GM21825 (cell line): ENCODE data around the gene RIC8A.
A peak's percentile ranks its signal among the peaks of the same experiment; 100 is the strongest.

Source experiments
- ATAC-seq: cut with Tn5 transposase; IDR thresholded peaks from one replicate; pipeline ENCODE4 v1.9.1; 2021; ENCODE audit warnings: mild to moderate bottlenecking, moderate library complexity; ENCODE audit not compliant: unreplicated experiment

RIC8A gene

DNA sequence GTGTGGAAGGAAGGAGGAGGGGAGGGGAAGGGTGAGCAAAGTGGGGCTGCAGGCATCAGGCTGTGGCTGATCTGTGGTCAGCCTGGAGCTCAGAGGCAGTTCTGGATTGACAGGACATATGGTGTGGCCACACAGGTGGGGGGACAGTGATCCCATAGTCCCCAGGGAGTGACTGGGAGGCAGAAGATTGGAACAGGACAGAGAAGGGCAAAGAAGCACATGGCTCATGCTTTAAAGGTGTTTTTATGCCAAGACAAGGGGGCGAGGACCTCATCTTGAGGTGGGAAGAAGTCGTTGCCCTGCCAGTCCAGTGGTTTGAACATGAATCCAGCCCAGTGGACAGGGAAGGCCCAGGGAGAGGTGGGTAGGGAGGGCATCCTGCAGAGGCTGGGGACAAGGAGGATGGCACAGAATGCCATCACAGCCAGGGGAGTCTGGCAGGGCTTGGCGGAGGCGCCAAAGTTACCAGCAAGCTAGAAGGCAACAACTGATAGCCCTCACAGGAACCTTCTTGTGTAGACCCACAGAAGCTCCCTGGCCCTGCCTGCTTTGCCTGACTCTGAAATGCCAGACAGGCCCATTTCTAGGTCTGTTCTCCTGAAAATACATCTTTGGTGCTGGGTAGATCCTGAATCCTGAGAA is 3.4 kb upstream of the RIC8A start:
- no peak for ATAC-seq

DNA sequence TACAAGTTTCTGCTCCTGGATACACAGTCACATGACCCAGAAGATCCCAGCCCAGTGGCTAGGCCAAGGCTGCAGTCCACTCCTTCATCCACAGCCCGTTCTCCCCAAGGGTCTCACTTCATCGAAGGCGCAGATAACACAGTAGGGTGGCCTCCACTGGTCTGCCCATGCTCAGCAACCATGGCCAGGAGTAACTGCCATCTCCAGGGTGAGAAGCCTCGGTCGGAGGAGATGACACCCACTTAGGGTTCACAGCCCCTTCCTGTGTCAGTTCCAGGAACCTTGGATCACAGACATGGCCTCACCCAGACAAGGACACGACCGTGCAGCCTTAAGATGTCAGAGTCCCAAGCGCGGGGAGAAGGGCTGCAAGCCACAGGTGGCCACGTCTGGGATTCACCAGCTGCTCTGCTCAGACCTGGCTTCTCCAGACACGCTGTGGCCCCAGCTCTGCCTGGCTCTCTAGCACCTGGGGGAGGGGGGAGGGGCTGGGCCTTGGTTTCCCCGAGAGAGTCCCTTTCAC is 2.9 kb upstream of the RIC8A start:
- no peak for ATAC-seq

DNA sequence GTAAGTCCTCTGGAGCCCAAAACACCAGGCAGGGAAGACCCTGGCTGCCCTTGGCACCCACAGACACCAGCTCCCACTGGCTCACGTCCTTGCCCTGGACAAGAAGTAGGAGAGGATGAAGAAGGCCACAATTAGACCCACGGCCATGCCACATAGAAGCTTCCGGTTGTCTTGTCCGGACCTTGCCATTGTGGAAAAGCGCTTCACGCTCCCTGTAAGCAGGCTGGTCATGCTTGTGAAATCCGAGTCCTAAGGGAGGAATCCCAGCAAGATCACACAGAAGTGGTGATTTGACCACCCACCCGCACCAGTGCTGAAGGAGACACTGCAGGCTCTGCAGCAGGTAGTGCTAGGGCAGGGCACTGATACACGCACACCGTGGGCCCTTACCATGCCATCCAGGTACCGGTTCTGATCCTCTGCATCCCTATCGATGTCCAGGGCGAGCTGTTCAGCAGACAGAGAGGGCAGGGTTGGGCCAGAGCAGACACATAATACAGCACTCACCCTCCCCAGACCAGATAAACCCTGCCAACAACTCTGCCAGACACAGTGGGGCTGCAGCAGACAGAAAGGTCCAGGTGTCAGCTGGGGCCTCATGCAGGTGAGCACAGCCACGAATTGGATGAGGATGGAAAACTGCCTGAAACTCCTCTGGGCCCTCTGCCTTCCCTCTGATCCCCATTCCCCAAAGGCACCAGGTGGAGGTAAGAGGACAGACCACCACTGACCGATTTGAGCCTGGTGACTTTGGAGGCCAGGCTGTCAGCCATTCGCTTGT is 2.1 kb upstream of the RIC8A start:
- ATAC-seq: no peak

DNA sequence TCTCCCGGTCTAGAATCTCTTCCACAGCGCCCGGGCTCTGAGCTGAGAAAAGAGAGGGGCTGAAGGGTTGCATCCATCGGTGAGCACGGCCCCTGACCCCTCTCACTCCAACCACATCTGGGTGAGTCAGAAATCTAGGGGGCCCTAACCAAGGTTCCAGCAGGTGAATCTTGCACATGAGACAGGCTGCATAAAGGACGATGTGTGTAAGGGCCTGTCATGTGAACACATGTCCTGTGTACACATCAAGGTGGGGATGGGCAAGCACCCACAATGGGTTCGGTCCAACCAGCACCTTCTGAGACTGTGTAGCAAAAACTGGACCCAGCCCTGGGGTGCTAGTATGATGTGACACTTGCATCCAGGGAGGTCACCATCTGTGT is 1.5 kb upstream of the RIC8A start:
- ATAC-seq: no peak

DNA sequence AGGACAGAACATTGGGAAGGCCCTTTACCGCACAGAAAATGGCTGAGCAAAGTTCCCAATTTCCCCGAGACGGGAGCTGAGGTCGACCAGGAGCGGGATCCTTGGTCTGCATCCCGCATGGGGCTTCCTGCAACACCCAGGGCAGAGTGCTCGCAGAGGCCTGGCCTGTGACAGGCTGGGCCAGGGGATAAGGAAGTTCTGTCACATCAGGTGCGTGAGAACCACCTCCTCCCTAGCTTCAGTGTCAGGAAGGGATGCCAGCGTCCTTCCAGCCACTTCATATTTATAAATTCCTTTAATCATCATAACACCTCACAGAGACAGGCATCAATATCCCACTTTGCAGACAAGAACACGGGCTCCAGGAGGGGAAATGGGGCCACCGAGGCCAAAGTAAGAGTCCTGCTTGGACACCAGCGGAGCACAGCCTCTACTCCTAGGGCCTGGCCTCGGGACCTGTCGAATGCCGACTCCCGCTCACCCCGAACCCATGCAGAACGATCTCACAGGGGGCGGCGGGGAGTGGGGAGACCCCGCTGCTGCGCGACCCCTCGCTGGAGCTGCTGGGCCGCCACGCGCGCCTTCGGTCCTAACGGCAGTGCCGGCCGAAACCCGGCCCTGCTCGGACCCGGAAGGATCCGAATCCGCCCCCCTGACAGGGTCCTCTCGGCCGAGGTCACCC is 841 bp upstream of the RIC8A start:
- peak; percentile 8 for ATAC-seq

DNA sequence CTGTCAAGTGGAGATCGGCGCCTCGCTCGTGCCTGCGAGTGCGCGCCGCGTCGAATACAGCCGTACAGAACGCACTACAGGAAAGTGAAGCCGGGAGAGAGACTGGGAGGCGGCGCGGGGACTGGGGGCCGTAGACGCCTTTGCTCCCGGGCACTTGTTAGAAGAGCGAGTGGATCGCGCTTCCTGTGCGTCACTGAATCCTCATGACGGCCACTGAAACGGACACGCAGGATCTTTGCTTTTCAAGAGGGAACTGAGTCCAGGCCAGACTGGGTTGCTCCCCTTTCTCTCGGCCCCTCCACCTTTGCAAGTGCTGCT is 314 bp downstream of the RIC8A start:
- peak; percentile 0 for ATAC-seq

DNA sequence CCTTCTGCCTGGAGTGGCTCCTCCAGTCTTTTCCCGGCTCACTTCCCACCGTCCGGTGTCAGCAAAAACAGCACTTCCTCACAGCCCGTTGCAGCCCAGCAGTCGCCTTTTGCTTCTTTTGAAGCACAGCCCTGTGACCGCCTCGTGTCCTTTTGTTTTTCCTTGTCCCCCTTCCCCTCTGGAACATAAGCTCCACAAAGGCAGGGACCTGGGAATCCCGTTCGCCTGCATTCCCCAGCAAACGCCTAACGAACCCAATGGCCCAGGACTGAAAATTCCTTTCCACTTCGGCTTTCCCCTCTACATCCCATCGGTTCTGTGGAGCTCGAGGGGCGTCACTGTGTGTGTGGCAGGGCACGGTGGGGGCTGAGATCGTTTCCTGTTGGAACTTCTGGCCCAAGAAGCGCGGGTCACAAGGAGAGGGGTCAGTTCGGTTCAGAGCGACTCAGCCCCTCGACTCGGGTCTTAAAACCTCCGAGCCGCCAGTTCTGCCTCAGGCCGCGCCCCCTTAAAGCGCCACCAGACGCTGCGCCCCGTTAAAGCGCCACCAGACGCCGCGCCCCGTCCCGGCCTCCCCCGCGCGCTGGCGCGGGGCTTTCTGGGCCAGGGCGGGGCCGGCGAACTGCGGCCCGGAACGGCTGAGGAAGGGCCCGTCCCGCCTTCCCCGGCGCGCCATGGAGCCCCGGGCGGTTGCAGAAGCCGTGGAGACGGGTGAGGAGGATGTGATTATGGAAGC is 841 bp downstream of the RIC8A start:
- peak; percentile 35 for ATAC-seq

DNA sequence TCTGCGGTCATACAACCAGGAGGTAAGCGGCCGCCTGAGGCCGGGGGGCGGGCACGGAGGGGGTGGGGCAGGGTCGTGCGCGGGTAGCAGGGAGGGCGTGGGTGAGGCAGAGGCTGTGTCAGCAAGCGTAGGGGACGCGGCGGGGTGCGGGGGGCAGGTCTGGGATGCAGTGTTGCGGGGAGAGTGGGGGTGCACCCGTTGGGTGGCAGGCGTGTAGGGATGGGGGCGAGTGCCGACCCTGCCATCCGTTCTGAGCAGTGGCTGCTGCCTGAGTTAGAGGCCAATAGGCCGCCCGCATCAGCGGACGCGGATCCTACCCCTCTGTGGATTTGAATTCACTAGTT is 1.4 kb downstream of the RIC8A start:
- no peak for ATAC-seq

DNA sequence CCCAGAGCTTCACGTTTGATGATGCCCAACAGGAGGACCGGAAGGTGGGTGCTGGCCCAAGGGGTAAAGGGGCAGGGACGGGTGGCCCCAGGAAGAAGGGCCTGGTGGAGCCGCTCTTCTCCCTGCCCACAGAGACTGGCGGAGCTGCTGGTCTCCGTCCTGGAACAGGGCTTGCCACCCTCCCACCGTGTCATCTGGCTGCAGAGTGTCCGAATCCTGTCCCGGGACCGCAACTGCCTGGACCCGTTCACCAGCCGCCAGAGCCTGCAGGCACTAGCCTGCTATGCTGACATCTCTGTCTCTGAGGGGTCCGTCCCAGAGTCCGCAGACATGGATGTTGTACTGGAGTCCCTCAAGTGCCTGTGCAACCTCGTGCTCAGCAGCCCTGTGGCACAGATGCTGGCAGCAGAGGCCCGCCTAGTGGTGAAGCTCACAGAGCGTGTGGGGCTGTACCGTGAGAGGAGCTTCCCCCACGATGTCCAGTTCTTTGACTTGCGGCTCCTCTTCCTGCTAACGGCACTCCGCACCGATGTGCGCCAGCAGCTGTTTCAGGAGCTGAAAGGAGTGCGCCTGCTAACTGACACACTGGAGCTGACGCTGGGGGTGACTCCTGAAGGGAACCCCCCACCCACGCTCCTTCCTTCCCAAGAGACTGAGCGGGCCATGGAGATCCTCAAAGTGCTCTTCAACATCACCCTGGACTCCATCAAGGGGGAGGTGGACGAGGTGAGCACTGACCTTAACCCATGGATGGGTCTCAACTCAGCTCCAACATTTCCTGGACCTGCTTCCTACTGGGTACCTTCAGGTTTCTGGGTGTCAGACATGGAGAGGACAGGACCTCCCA is 2.0 kb downstream of the RIC8A start:
- ATAC-seq: no peak

DNA sequence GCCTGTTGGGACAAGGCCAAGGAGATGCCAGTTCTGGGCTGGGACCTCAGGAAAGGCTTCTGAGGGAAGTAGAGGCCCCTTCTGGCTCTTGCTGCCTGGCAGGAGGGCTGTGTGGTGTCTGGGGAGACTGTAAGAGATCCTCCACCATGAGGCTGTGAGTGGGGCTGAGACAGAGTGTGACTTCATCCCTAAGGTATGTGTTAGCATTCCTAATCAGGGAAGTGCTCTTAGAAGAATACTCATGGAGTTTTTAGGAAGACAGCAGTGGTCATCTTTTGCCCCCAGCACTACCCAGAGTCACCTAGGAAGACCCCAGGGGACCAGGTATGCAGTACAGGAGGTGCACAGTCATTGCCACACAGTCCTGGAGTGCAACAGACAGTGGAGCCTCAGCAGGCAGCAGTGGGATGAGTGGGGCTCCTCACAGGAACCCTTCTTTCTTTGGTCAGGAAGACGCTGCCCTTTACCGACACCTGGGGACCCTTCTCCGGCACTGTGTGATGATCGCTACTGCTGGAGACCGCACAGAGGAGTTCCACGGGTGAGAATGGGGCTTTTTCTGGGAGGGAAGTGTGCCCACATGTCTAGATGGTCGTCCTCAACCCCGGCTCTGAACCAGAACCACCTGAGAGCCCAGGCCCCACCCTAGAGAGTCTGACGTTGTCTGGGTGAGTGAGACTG is 2.8 kb downstream of the RIC8A start:
- no peak for ATAC-seq

DNA sequence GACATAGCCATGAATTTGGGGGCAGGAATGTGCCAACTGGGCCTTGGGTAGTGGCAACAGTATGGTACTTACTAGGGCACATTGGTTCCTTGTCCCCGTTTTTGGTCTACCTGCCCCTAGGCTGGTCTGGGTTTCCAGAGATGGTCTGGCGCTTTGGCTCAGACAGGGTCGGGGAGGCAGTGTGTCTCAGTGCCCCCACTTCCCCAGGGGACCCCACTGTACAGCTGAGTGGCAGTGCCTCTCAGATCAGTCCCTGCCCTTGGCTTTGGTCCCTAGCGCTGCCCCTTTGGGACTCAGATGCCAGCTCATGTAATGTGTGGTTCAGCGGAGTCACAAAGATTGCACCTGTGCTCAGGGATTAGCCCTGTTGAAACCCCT is 3.3 kb downstream of the RIC8A start:
- ATAC-seq: no peak

DNA sequence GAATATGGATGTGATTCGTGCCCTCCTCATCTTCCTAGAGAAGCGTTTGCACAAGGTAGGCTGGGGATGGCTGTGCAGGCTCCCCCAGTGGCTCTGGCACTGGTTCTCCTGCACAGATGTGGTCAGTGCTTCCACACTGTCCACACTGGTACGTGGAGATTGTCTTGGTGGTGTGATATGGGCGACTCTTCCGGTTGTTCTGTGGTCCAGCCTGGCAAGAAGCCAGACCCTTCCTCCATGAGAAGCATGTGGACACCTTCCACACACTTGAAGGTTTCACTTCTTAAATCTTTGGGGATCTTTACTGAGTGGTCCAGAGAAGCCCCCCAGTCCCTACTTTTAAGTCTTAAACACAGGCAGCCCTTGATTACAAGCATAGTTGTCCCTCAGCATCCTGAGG is 3.8 kb downstream of the RIC8A start:
- no peak for ATAC-seq

DNA sequence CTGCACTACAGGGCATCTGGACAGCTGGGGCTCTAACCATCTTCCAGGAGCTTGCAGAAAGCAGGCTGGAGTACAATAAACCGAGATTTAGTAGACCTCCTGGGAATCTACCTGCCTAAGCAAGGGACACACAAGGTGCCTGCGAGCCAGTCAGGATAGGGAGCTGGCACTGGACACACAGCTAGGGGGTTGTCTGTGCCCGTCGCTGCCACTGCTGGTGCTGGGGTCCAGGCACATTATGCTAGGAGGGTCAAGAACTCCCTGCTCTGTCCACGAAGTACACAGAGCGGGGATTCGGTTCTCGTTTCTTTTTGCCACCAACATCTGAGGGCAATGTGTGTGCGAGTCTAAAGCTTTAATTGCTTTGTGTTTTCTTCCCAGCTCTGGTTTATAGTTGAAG is 4.2 kb downstream of the RIC8A start:
- ATAC-seq: no peak

DNA sequence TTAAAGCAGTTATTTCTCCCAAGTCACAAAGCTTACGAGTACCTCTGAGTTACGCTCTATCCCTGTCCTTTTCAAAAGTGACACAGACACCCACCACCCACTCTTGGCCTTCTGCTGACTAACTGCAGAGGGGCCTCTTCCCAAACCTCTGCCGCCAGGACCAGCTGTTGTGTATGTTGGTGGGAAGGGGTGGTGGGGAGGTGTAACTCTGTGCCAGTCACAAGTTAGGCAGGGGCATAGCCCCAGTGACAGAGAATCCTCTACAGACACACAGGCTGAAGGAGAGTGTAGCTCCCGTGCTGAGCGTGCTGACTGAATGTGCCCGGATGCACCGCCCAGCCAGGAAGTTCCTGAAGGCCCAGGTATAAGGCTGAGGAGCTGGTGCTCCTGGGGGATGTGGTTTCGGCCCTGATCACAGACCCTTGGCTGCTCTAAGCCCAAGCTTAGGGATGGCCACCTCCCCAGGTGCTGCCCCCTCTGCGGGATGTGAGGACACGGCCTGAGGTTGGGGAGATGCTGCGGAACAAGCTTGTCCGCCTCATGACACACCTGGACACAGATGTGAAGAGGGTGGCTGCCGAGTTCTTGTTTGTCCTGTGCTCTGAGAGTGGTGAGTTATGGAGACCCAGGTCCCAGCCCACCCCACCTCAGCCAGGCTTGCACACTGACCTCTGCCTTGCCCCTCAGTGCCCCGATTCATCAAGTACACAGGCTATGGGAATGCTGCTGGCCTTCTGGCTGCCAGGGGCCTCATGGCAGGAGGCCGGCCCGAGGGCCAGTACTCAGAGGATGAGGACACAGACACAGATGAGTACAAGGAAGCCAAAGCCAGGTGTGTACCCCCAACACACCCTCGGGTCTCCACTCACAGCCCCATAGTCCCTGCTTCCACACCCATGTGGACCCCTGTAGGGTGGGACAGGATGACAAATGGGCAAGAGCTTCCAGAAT is 4.9 kb downstream of the RIC8A start:
- no peak for ATAC-seq

DNA sequence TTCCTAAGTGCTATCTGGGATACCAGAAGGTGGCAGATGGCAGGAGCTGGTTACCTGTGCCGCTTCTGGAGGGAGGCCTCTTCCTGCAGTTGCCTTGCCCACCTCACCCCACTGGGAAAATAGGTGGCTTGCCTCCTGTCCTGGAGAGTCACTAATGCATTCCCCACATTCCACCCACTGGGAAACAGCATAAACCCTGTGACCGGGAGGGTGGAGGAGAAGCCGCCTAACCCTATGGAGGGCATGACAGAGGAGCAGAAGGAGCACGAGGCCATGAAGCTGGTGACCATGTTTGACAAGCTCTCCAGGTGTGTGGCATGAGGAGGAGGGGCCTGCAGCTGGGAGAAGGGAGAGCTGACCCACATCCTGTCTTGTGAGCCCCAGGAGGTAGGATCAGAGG is 5.6 kb downstream of the RIC8A start:
- no peak for ATAC-seq

DNA sequence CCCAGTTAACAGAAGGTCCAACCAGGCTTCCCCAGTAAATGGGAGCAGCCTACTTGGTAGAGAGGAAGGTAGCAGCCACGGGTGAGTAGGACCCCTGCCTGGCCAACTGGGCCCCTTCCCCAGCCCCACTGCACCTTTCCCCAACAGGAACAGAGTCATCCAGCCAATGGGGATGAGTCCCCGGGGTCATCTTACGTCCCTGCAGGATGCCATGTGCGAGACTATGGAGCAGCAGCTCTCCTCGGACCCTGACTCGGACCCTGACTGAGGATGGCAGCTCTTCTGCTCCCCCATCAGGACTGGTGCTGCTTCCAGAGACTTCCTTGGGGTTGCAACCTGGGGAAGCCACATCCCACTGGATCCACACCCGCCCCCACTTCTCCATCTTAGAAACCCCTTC is 6.6 kb downstream of the RIC8A start:
- no peak for ATAC-seq

DNA sequence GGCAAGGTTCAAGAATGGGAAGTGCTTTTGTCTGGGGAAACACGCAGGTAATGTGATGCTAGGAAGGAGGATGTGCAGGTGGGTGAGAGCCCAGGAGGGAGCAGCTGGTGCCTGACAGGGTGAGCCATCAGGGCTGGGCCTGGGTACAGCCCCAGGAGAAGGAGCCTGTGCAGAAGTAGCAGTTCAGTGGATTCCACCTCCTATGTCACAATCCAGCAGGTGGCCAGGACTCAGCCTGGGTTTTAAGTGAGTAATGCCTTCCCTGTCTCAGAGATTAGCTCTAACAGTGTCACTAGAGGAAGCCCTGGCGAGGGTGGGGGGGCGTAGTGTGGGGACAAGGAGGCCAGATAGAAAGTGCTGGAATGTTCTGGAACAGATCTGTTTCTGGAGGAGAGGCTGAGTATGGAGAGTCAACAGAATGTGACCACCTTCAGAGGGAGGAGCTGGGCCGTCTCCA is 8.1 kb downstream of the RIC8A start:
- no peak for ATAC-seq

DNA sequence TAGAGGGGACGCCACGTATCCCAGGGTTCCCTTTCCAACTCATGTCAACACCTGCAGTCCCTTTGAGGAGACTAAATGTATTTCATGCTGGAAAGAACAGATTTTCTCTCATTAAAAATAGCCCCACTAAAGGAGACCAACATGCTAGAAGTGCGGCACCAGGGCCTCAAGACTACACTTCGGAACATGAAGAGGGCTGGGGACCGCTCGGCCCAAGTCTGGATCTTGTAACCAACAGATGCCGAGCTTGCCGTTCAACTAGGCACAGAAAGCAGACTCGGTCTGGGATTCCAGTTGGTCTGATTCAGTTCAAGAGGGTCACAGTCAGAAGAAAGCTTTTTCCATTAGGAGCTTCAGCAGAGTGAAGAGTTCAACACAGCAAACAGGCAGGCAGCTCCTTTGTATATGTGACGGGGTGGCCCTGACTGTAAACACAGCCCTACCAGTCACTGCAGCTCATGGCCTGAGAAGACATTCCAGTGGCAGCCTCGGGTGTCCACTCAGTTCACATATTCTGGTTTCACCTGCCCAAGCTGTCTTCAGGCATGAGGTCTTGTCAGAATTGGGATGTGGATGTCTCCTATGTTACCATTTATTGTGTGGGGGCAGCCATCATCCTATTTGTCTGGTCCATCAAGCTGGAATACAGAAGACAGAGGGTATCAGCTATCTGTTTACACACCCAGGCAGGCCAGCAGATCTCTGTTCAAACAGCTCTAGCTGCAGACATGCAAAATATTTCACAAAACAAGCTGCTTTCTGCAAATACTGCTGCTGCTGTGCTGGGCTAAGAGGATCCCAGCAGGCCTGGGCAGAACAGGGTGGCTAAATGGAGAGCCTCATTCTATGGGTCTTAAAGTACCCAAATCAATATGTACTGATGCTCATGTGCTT is 8.8 kb downstream of the RIC8A start:
- ATAC-seq: no peak
